ENCODE data around the gene DPM3. TPM values are rescaled to one million over a fixed set of nuclear protein-coding genes. Genes with fewer than 3 reads are reported as not detected.
A peak's percentile ranks its signal among the peaks of the same experiment; 100 is the strongest.
"Not testable (repeated sequence)": the region's sequence is repeated elsewhere in the genome, so short reads cannot be mapped to it uniquely, and the experiment has no call there.

Gene DPM3, protein sequence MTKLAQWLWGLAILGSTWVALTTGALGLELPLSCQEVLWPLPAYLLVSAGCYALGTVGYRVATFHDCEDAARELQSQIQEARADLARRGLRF
- total RNA-seq (2021) (83.7 and 127 TPM in 2 replicates), Bru-seq, nascent RNA (percentile 82 among the genes with signal in this experiment), BruChase-seq, experiment 1, labeled RNA remaining after a 2-hour chase (percentile 89 among the genes with signal in this experiment), BruChase-seq, experiment 2, labeled RNA remaining after a 6-hour chase (percentile 94 among the genes with signal in this experiment)
- long read RNA-seq, transcript DPM3-201 (2 exons, 486 nt): minor isoform, 9 of 84 reads
- long read RNA-seq, transcript DPM3-203 (2 exons, 409 nt): major isoform, 70 of 84 reads
- long read RNA-seq, partial matches to known transcripts: 0 of 84 reads
- long read RNA-seq, other reads (novel, unspliced or antisense): 2 of 84 reads

- H3K4me3 ChIP-seq: peak within 1 kb of the TSS; percentile 64
- peaks cover 36% of the 10 kb centered on the region for H3K79me2 ChIP-seq (ENCODE audit: low read depth)
- DNase-seq: peak; percentile 63 to 74
- H3K27ac ChIP-seq: peak within 1 kb of the TSS; percentile 67
- H3K27me3 ChIP-seq (ENCODE audit: insufficient read depth, low read depth): no peaks in the 10 kb centered on the region
- no peaks in the 10 kb centered on the region for H3K9me3 ChIP-seq (ENCODE audit: insufficient read depth, low read depth)
- peaks cover 21% of the 10 kb centered on the region for H3K4me1 ChIP-seq (replicated peaks; ENCODE audit: insufficient read depth)
- CTCF ChIA-PET: no interaction called here
- peaks cover 26% of the 10 kb centered on the region for H3F3A ChIP-seq (ENCODE audit: insufficient read depth, low read depth)
- POLR2A ChIA-PET (ENCODE audit: unreplicated experiment): no interaction called here
- H4K20me1 ChIP-seq (ENCODE audit: insufficient read depth): no peaks in the 10 kb centered on the region
- peak within 1 kb of the TSS; percentile 92 for H3K4me2 ChIP-seq
- peak within 1 kb of the TSS; percentile 88 for H2AFZ ChIP-seq
- TSS peak; percentile 26 for BruUV-seq (replicated peaks)
- no peaks in the 10 kb centered on the region for H3K36me3 ChIP-seq (ENCODE audit: low read depth)
- intact Hi-C loops (cut with micrococcal nuclease; ENCODE audit: unreplicated experiment): loop anchor here (1.0 to 5.0 kb wide), 2 partner anchors 16 to 168 kb away; partner anchors contain the start of genes CKS1B and SHC1
- TF ChIP-seq EZH2 (IDR thresholded peaks at IDR 0.05; ENCODE audit: low read depth) (no peak), CTCF (conservative IDR thresholded peaks at IDR 0.05) (no peak)
- H3K9me2 ChIP-seq (ENCODE audit: insufficient read depth): no peaks in the 10 kb centered on the region
These were observed at the start of gene DPM3 for GRCh38 chr1:155139895-155140629. DPM3 (minus strand) TSS chr1:155140531; CDS start chr1:155140240, 291 bp downstream.

- H3K9me2 ChIP-seq (ENCODE audit: insufficient read depth); H4K20me1 ChIP-seq (ENCODE audit: insufficient read depth); H3K79me2 ChIP-seq (ENCODE audit: low read depth); H3K27me3 ChIP-seq (ENCODE audit: insufficient read depth, low read depth); H3K4me2 ChIP-seq; CTCF ChIA-PET; H2AFZ ChIP-seq; H3K27ac ChIP-seq; H3K36me3 ChIP-seq (ENCODE audit: low read depth); BruUV-seq (replicated peaks); POLR2A ChIA-PET (ENCODE audit: unreplicated experiment); H3K4me3 ChIP-seq; DNase-seq; H3K9me3 ChIP-seq (ENCODE audit: insufficient read depth, low read depth): not testable (repeated sequence)
- Histone ChIP-seq H3F3A (ENCODE audit: insufficient read depth, low read depth) (peaks cover 21% of the 10 kb centered on the region; the same call in 1 of the 2 replicates), H3K4me1 (replicated peaks; ENCODE audit: insufficient read depth) (peaks cover 22% of the 10 kb centered on the region)
- intact Hi-C loops (cut with micrococcal nuclease; ENCODE audit: unreplicated experiment): loop anchor here (5.0 kb wide), 2 partner anchors 37 to 132 kb away; partner anchors contain the start of gene RUSC1
These were observed 49.6 kb upstream of the DPM3 start for GRCh38 chr1:155189926-155190325.

- H3K27ac ChIP-seq: no peak overlapping the region
- no peaks in the 10 kb centered on the region for H3K79me2 ChIP-seq (ENCODE audit: low read depth)
- BruUV-seq (replicated peaks): no TSS peak
- peaks cover 12% of the 10 kb centered on the region; the same call in 1 of the 2 replicates for H3F3A ChIP-seq (ENCODE audit: insufficient read depth, low read depth)
- DNase-seq: no peak
- ChIA-PET POLR2A (ENCODE audit: unreplicated experiment) (no interaction called here), CTCF (no interaction called here)
- no peak overlapping the region for H3K4me2 ChIP-seq
- no peaks in the 10 kb centered on the region for H3K9me2 ChIP-seq (ENCODE audit: insufficient read depth)
- intact Hi-C loops (cut with micrococcal nuclease; ENCODE audit: unreplicated experiment): no loop called here
- no peak overlapping the region for H3K4me3 ChIP-seq
- H3K4me1 ChIP-seq (replicated peaks; ENCODE audit: insufficient read depth): peaks cover 12% of the 10 kb centered on the region; the same call in 1 of the 2 replicates
- H3K36me3 ChIP-seq (ENCODE audit: low read depth): no peaks in the 10 kb centered on the region
- H3K27me3 ChIP-seq (ENCODE audit: insufficient read depth, low read depth): no peaks in the 10 kb centered on the region
- no peak for TF ChIP-seq CTCF (conservative IDR thresholded peaks at IDR 0.05)
- no peak for TF ChIP-seq EZH2 (IDR thresholded peaks at IDR 0.05; ENCODE audit: low read depth)
- H3K9me3 ChIP-seq (ENCODE audit: insufficient read depth, low read depth): no peaks in the 10 kb centered on the region
- H2AFZ ChIP-seq: no peak overlapping the region
- H4K20me1 ChIP-seq (ENCODE audit: insufficient read depth): no peaks in the 10 kb centered on the region
These were observed 47.9 kb upstream of the DPM3 start for GRCh38 chr1:155188268-155188667.
